HepG2 (cell line): ENCODE data around the gene RMDN2.

ENCODE experiments used
- ARHGAP35 ChIP-seq: sonication (generic); formaldehyde crosslinking; IDR thresholded peaks from 2 replicates; pipeline ENCODE4 v1.9.0; 2022; ENCODE audit warnings: mild to moderate bottlenecking, inconsistent platforms, moderate library complexity, missing genetic modification reagents, borderline replicate concordance
- ASH2L ChIP-seq: fragments of 300-600, 200-600 bp; sonication (generic); IDR thresholded peaks from 2 replicates; pipeline ENCODE4 v1.7.0; 2017; ENCODE audit warnings: low read depth, mild to moderate bottlenecking, moderate library complexity, mixed read lengths, low read length; ENCODE audit not compliant: insufficient read length
- CEBPB ChIP-seq: IDR thresholded peaks from 2 replicates; pipeline ENCODE4 v1.6.1; 2011; ENCODE audit warnings: low read depth, low read length, improper control_type of control experiment, borderline replicate concordance
- EP300 ChIP-seq, 3 experiments: sonication (generic) in 1 of 3; formaldehyde crosslinking in 1 of 3; IDR thresholded peaks; 2 replicates each; pipeline versions ENCODE4 v1.5.1 to v1.6.1; 2011 to 2020; ENCODE audit warnings: low read depth in 2 of 3, low read length in 2 of 3, borderline replicate concordance in 1 of 3, improper control_type of control experiment in 1 of 3, mild to moderate bottlenecking in 1 of 3, missing genetic modification reagents in 1 of 3, moderate library complexity in 1 of 3
- GABPA ChIP-seq, 2 experiments: IDR thresholded peaks; 2 replicates each; pipeline ENCODE4 v1.6.1; 2011 to 2016; ENCODE audit warnings: low read depth in 2 of 2, low read length in 1 of 2, missing biosample characterization in 1 of 2, missing genetic modification characterization in 1 of 2
- HDAC6 ChIP-seq: fragments of 200-600 bp; sonication (generic); IDR thresholded peaks from 2 replicates; pipeline ENCODE4 v1.7.0; 2017; ENCODE audit warnings: mild to moderate bottlenecking, antibody characterized with exemption, low read length, low read depth
- SNRNP70 ChIP-seq: fragments of 200-400 bp; formaldehyde crosslinking; IDR thresholded peaks from 2 replicates; pipeline ENCODE4 v1.6.1; 2017; ENCODE audit warnings: mild to moderate bottlenecking, low read depth, low read length, moderate library complexity
- TBL1XR1 ChIP-seq: fragments of 150-350 bp; IDR thresholded peaks from 2 replicates; pipeline ENCODE4 v1.6.1; 2014; ENCODE audit warnings: borderline replicate concordance, low read length; ENCODE audit not compliant: partially characterized antibody
- ZBTB3 ChIP-seq: sonication (generic); formaldehyde crosslinking; IDR thresholded peaks from 2 replicates; pipeline ENCODE4 v1.4.0; 2020; ENCODE audit warnings: low read depth, mild to moderate bottlenecking, moderate library complexity, missing genetic modification reagents, borderline replicate concordance
- ZNF274 ChIP-seq: sonication (generic); formaldehyde crosslinking; IDR thresholded peaks from 2 replicates; pipeline ENCODE4 v1.5.1; 2020; ENCODE audit warnings: mild to moderate bottlenecking, missing genetic modification reagents
- ZNF792 ChIP-seq: IDR thresholded peaks from 2 replicates; pipeline ENCODE4 v1.6.1; 2016
- ZSCAN20 ChIP-seq: sonication (generic); formaldehyde crosslinking; IDR thresholded peaks from 2 replicates; pipeline ENCODE4 v1.4.0; 2020; ENCODE audit warnings: missing genetic modification reagents, mild to moderate bottlenecking, borderline replicate concordance
- TF ChIP-seq, protein P1 (sequence below): sonication (generic); formaldehyde crosslinking; IDR thresholded peaks from 2 replicates; pipeline ENCODE4 v1.8.0; 2022; ENCODE audit warnings: mild to moderate bottlenecking, missing genetic modification reagents, moderate library complexity
- TF ChIP-seq, protein P2 (sequence below): sonication (generic); formaldehyde crosslinking; IDR thresholded peaks from 2 replicates; pipeline ENCODE4 v1.5.0; 2020; ENCODE audit warnings: mild to moderate bottlenecking, missing genetic modification reagents

DNA sequence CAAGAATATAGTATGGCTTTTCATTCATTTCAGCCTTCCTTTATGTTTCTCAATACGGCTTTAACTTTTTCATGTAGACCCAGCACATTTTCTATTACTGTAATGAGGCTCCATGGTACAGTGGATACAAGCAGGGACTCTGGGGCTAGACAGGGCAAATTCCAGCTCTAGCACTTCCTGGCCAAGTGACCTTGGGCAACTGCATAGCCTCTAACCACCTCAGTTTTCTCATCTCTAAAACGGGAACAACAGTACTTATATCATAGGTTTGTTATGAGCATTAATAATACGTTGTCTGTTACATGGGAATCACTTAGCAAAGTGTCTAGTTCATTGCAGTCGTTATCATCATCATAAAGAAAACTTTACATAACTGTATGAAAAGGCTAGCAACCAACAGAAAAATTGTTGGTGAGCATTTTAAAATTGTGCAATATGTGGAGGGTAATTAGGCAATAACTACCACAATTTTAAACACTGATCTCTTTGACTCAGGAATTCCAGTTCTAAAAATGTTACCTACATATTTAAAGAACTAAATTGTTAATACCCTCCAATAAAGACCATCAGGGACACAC, 13.7 kb upstream of the RMDN2 start:
- TF ChIP-seq, protein P1, sequence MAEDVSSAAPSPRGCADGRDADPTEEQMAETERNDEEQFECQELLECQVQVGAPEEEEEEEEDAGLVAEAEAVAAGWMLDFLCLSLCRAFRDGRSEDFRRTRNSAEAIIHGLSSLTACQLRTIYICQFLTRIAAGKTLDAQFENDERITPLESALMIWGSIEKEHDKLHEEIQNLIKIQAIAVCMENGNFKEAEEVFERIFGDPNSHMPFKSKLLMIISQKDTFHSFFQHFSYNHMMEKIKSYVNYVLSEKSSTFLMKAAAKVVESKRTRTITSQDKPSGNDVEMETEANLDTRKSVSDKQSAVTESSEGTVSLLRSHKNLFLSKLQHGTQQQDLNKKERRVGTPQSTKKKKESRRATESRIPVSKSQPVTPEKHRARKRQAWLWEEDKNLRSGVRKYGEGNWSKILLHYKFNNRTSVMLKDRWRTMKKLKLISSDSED (CRISPR knock-in tag) = no peak
- TF ChIP-seq ZBTB3 (CRISPR knock-in tag) = no peak
- TF ChIP-seq, protein P2, sequence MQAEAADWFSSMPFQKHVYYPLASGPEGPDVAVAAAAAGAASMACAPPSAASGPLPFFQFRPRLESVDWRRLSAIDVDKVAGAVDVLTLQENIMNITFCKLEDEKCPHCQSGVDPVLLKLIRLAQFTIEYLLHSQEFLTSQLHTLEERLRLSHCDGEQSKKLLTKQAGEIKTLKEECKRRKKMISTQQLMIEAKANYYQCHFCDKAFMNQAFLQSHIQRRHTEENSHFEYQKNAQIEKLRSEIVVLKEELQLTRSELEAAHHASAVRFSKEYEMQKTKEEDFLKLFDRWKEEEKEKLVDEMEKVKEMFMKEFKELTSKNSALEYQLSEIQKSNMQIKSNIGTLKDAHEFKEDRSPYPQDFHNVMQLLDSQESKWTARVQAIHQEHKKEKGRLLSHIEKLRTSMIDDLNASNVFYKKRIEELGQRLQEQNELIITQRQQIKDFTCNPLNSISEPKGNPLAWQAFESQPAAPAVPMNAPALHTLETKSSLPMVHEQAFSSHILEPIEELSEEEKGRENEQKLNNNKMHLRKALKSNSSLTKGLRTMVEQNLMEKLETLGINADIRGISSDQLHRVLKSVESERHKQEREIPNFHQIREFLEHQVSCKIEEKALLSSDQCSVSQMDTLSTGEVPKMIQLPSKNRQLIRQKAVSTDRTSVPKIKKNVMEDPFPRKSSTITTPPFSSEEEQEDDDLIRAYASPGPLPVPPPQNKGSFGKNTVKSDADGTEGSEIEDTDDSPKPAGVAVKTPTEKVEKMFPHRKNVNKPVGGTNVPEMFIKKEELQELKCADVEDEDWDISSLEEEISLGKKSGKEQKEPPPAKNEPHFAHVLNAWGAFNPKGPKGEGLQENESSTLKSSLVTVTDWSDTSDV (CRISPR knock-in tag) = no peak
- no peak for TF ChIP-seq HDAC6
- no peak for TF ChIP-seq ZNF274 (CRISPR knock-in tag)
- no peak for TF ChIP-seq GABPA (IDR thresholded peaks at IDR 0.05; ENCODE audit: low read depth, low read length)
- no peak for TF ChIP-seq GABPA (CRISPR knock-in tag; IDR thresholded peaks at IDR 0.05; ENCODE audit: low read depth)
- TF ChIP-seq EP300 (IDR thresholded peaks at IDR 0.05; ENCODE audit: low read depth in 2 of 2, low read length in 2 of 2) = no peak
- TF ChIP-seq EP300 (CRISPR knock-in tag; IDR thresholded peaks at IDR 0.05; ENCODE audit: borderline replicate concordance) = no peak
- no peak for TF ChIP-seq SNRNP70
- peak; percentile 88 for TF ChIP-seq CEBPB
- no peak for TF ChIP-seq ASH2L
- TF ChIP-seq ARHGAP35 (CRISPR knock-in tag) = no peak
- TF ChIP-seq ZSCAN20 = no peak
- TF ChIP-seq ZNF792 = no peak
- TF ChIP-seq TBL1XR1 = no peak
